A673 (cell line): Measurements from ENCODE around the gene ITGB2. TPM values are rescaled to one million over a fixed set of nuclear protein-coding genes. Genes with fewer than 3 reads are reported as not detected.

ENCODE experiments used
- BruUV-seq: library from RNA; stranded (reverse); fragments of 400-500 nt; replicated peaks from 2 replicates; lab custom pipeline; 2021; lab: Mats Ljungman, UMichigan
- CTCF ChIA-PET: fragments of 300-600 bp; sonication (Branson Sonifier 250); formaldehyde crosslinking; loops from one replicate; lab custom pipeline; 2022; ENCODE audit warnings: antibody characterized with exemption; lab: Charles Lee
- POLR2A ChIA-PET: fragments of 300-600 bp; sonication (Branson Sonifier 250); formaldehyde crosslinking; loops from one replicate; lab custom pipeline; 2022; ENCODE audit warnings: antibody characterized with exemption; ENCODE audit not compliant: low non-redundant PET; lab: Charles Lee
- DNase-seq: peaks from one replicate; pipeline ENCODE4 v3.0.0-alpha.2; 2015; ENCODE audit warnings: low spot score
- H3K27ac ChIP-seq: fragments of 200-600 bp; sonication (generic); 2 replicates; pipeline ENCODE4 v1.5.1; 2016; ENCODE audit warnings: mixed run types, low read depth, mild to moderate bottlenecking, mixed read lengths, antibody characterized with exemption, low read length; ENCODE audit not compliant: poor library complexity, severe bottlenecking
- H3K27me3 ChIP-seq: fragments of 200-600 bp; sonication (generic); replicated peaks from 2 replicates; pipeline ENCODE4 v1.6.1; 2017; ENCODE audit warnings: mixed run types, low read depth, mild to moderate bottlenecking, mixed read lengths, antibody characterized with exemption, low read length; ENCODE audit not compliant: insufficient read depth, poor library complexity
- H3K36me3 ChIP-seq: fragments of 200-600 bp; sonication (generic); 2 replicates; pipeline ENCODE4 v1.6.1; 2016; ENCODE audit warnings: mixed run types, mild to moderate bottlenecking, mixed read lengths, antibody characterized with exemption, low read length; ENCODE audit not compliant: insufficient read depth, poor library complexity, severe bottlenecking
- H3K4me1 ChIP-seq: fragments of 200-600 bp; sonication (generic); 2 replicates; pipeline ENCODE4 v1.6.1; 2017; ENCODE audit warnings: mixed run types, mild to moderate bottlenecking, mixed read lengths, antibody characterized with exemption, low read length; ENCODE audit not compliant: insufficient read depth, poor library complexity, severe bottlenecking
- H3K4me3 ChIP-seq: fragments of 200-600 bp; sonication (generic); 2 replicates; pipeline ENCODE4 v1.5.1; 2016; ENCODE audit warnings: low read depth, mixed run types, mild to moderate bottlenecking, mixed read lengths, low read length; ENCODE audit not compliant: poor library complexity, severe bottlenecking
- H3K9me3 ChIP-seq: fragments of 200-600 bp; sonication (generic); 2 replicates; pipeline ENCODE4 v1.6.1; 2016; ENCODE audit warnings: mixed run types, low read depth, mild to moderate bottlenecking, mixed read lengths, antibody characterized with exemption, low read length; ENCODE audit not compliant: poor library complexity, severe bottlenecking
- CTCF ChIP-seq: fragments of 300-800, 200-600 bp; sonication (generic); conservative IDR thresholded peaks from 2 replicates; pipeline ENCODE4 v1.5.1; 2017; ENCODE audit warnings: low read depth, mild to moderate bottlenecking, antibody characterized with exemption, low read length, moderate library complexity, mixed read lengths
- EZH2 ChIP-seq: fragments of 200-600 bp; sonication (generic); IDR thresholded peaks from 2 replicates; pipeline ENCODE4 v1.6.1; 2017; ENCODE audit warnings: borderline replicate concordance, low read depth, mild to moderate bottlenecking, mixed read lengths, antibody characterized with exemption, low read length; ENCODE audit not compliant: poor library complexity, severe bottlenecking
- intact Hi-C: fragments of 100-400 bp; cut with micrococcal nuclease; formaldehyde crosslinking; loops from one replicate; pipeline ENCODE4 v1.10.0; 2022; ENCODE audit not compliant: unreplicated experiment
- total RNA-seq: library from RNA; stranded (reverse); gene quantifications from 2 replicates; pipeline ENCODE4 v1.2.3, GENCODE V29; 2021

Gene ITGB2
- total RNA-seq, 1 experiment from 2014 or later = 5.0 TPM

- Histone ChIP-seq H3K27me3 (no peaks in the 10 kb centered on the region), H3K4me1 (peaks cover 10% of the 10 kb centered on the region), H3K36me3 (peaks cover 30% of the 10 kb centered on the region), H3K27ac (peak overlapping the region; percentile 13), H3K9me3 (no peaks in the 10 kb centered on the region), H3K4me3 (no peak overlapping the region)
- intact Hi-C loops = no loop called here
- POLR2A ChIA-PET = no interaction called here
- peak; percentile 53 for DNase-seq
- no peak for TF ChIP-seq CTCF
- TF ChIP-seq EZH2 = no peak
- CTCF ChIA-PET = no interaction called here
- no TSS peak for BruUV-seq
Observed at GRCh38 chr21:44846485-44847260, 74.0 kb downstream of the ITGB2 start.

GRCh38 chr21:44846224-44846484 is 74.5 kb downstream of the ITGB2 start:
- Histone ChIP-seq H3K9me3 (no peaks in the 10 kb centered on the region), H3K27me3 (no peaks in the 10 kb centered on the region), H3K27ac (peak overlapping the region; percentile 13), H3K4me3 (peak overlapping the region; percentile 34), H3K36me3 (peaks cover 25% of the 10 kb centered on the region), H3K4me1 (peaks cover 10% of the 10 kb centered on the region)
- intact Hi-C loops = no loop called here
- ChIA-PET POLR2A (no interaction called here), CTCF (no interaction called here)
- BruUV-seq = no TSS peak
- DNase-seq = no peak
- TF ChIP-seq CTCF (no peak; the same call in 1 of the 2 replicates), EZH2 (no peak)

GRCh38 chr21:44845418-44846223 is 75.1 kb downstream of the ITGB2 start:
- Histone ChIP-seq H3K4me1 (peaks cover 10% of the 10 kb centered on the region), H3K36me3 (peaks cover 20% of the 10 kb centered on the region), H3K4me3 (peak overlapping the region; percentile 34), H3K27me3 (no peaks in the 10 kb centered on the region), H3K9me3 (no peaks in the 10 kb centered on the region), H3K27ac (peak overlapping the region; percentile 13)
- POLR2A ChIA-PET = no interaction called here
- no TSS peak for BruUV-seq
- no peak for TF ChIP-seq EZH2
- peak; percentile 54 for TF ChIP-seq CTCF
- CTCF ChIA-PET = no interaction called here
- DNase-seq = peak; percentile 71
- intact Hi-C loops = no loop called here
